ENCODE measurements around the gene KCNH1. TPM values are rescaled to one million over a fixed set of nuclear protein-coding genes. Genes with fewer than 3 reads are reported as not detected.
A peak's percentile ranks its signal among the peaks of the same experiment; 100 is the strongest.

The KCNH1 gene
- total RNA-seq, 1 donor from 2014 or later, result 6.3 TPM

GRCh38 chr1:210747112-210747511 is 386.8 kb downstream of the KCNH1 start:
- Mint-ChIP-seq H3K4me1 (ENCODE audit: low read depth) (no peaks in the 10 kb centered on the region), H3K4me3 (ENCODE audit: unreplicated experiment) (no peak overlapping the region), H3K36me3 (ENCODE audit: low read depth) (no peaks in the 10 kb centered on the region), H3K9me3 (ENCODE audit: low read depth) (no peaks in the 10 kb centered on the region), H3K27ac (ENCODE audit: unreplicated experiment) (no peak overlapping the region), H3K27me3 (ENCODE audit: low read depth) (no peaks in the 10 kb centered on the region)
- DNase-seq (ENCODE audit: low spot score), result no peak
- TF ChIP-seq CTCF (IDR thresholded peaks at IDR 0.05), result no peak

- no peaks in the 10 kb centered on the region for H3K9me3 Mint-ChIP-seq (ENCODE audit: low read depth)
- no peak for TF ChIP-seq CTCF (IDR thresholded peaks at IDR 0.05)
- H3K27ac Mint-ChIP-seq (ENCODE audit: unreplicated experiment), result no peak overlapping the region
- no peak for DNase-seq (ENCODE audit: low spot score)
- H3K4me3 Mint-ChIP-seq (ENCODE audit: unreplicated experiment), result no peak overlapping the region
- H3K36me3 Mint-ChIP-seq (ENCODE audit: low read depth), result no peaks in the 10 kb centered on the region
- H3K27me3 Mint-ChIP-seq (ENCODE audit: low read depth), result no peaks in the 10 kb centered on the region
- H3K4me1 Mint-ChIP-seq (ENCODE audit: low read depth), result no peaks in the 10 kb centered on the region
These were observed 387.8 kb downstream of the KCNH1 start for GRCh38 chr1:210746024-210746731.

- peak; percentile 22 for TF ChIP-seq CTCF (IDR thresholded peaks at IDR 0.05)
- H3K27ac Mint-ChIP-seq (ENCODE audit: unreplicated experiment), result no peak overlapping the region
- H3K9me3 Mint-ChIP-seq (ENCODE audit: low read depth), result no peaks in the 10 kb centered on the region
- no peaks in the 10 kb centered on the region for H3K27me3 Mint-ChIP-seq (ENCODE audit: low read depth)
- H3K4me3 Mint-ChIP-seq (ENCODE audit: unreplicated experiment), result no peak overlapping the region
- H3K4me1 Mint-ChIP-seq (ENCODE audit: low read depth), result no peaks in the 10 kb centered on the region
- no peaks in the 10 kb centered on the region for H3K36me3 Mint-ChIP-seq (ENCODE audit: low read depth)
- DNase-seq (ENCODE audit: low spot score), result no peak
These were observed 390.9 kb downstream of the KCNH1 start for GRCh38 chr1:210743038-210743437.

- H3K27ac Mint-ChIP-seq (ENCODE audit: unreplicated experiment), result no peak overlapping the region
- H3K36me3 Mint-ChIP-seq (ENCODE audit: low read depth), result peaks cover 3% of the 10 kb centered on the region
- TF ChIP-seq CTCF (IDR thresholded peaks at IDR 0.05), result no peak
- H3K4me3 Mint-ChIP-seq (ENCODE audit: unreplicated experiment), result no peak overlapping the region
- no peaks in the 10 kb centered on the region for H3K9me3 Mint-ChIP-seq (ENCODE audit: low read depth)
- H3K4me1 Mint-ChIP-seq (ENCODE audit: low read depth), result no peaks in the 10 kb centered on the region
- no peaks in the 10 kb centered on the region for H3K27me3 Mint-ChIP-seq (ENCODE audit: low read depth)
- DNase-seq (ENCODE audit: low spot score), result no peak
These were observed 392.4 kb downstream of the KCNH1 start for GRCh38 chr1:210741564-210741963.

- no peak for DNase-seq (ENCODE audit: low spot score)
- Mint-ChIP-seq H3K9me3 (ENCODE audit: low read depth) (no peaks in the 10 kb centered on the region), H3K4me1 (ENCODE audit: low read depth) (no peaks in the 10 kb centered on the region), H3K27ac (ENCODE audit: unreplicated experiment) (no peak overlapping the region), H3K4me3 (ENCODE audit: unreplicated experiment) (no peak overlapping the region), H3K36me3 (ENCODE audit: low read depth) (peaks cover 4% of the 10 kb centered on the region), H3K27me3 (ENCODE audit: low read depth) (no peaks in the 10 kb centered on the region)
- TF ChIP-seq CTCF (IDR thresholded peaks at IDR 0.05), result no peak
These were observed 394.3 kb downstream of the KCNH1 start for GRCh38 chr1:210739627-210740026.
